OCI-LY3 (cell line): ENCODE results near the gene TMCC1.

Experiments used
- H2AFZ ChIP-seq: fragments of 200-600, 300-600 bp; shearing (Covaris generic); 2 replicates; pipeline ENCODE4 v1.6.0; 2014; ENCODE audit warnings: antibody characterized with exemption, low read depth, low read length
- H3K27ac ChIP-seq: fragments of 200-600, 300-600 bp; sonication (generic); 2 replicates; pipeline ENCODE4 v1.5.1; 2014; ENCODE audit warnings: mild to moderate bottlenecking, low read length, moderate library complexity, mixed read lengths
- H3K27me3 ChIP-seq: fragments of 200-600, 300-600 bp; sonication (generic); 2 replicates; pipeline ENCODE4 v1.6.1; 2014; ENCODE audit warnings: low read depth, low read length, mixed read lengths
- H3K36me3 ChIP-seq: fragments of 200-600, 300-600 bp; sonication (generic); replicated peaks from 2 replicates; pipeline ENCODE3; 2014; ENCODE audit warnings: low read depth, low read length, mixed read lengths
- H3K4me1 ChIP-seq: fragments of 300-600, 200-600 bp; sonication (generic); 2 replicates; pipeline ENCODE4 v1.6.1; 2014; ENCODE audit warnings: low read length, mixed read lengths
- H3K4me2 ChIP-seq: fragments of 200-600, 300-600 bp; sonication (generic); 2 replicates; pipeline ENCODE4 v1.6.1; 2014; ENCODE audit warnings: low read length, mixed read lengths
- H3K4me3 ChIP-seq: fragments of 300-600, 200-600 bp; sonication (generic); 2 replicates; pipeline ENCODE4 v1.5.1; 2014; ENCODE audit warnings: antibody characterized with exemption, mild to moderate bottlenecking, low read length, moderate library complexity
- H3K79me2 ChIP-seq: fragments of 300-600, 200-600 bp; shearing (Covaris generic); 2 replicates; pipeline ENCODE4 v1.6.1; 2014; ENCODE audit warnings: mild to moderate bottlenecking, low read length, mixed read lengths
- H3K9ac ChIP-seq: fragments of 300-600, 200-600 bp; shearing (Covaris generic); 2 replicates; pipeline ENCODE4 v1.6.0; 2014; ENCODE audit warnings: mild to moderate bottlenecking, low read length, moderate library complexity
- H3K9me3 ChIP-seq: fragments of 200-600, 300-600 bp; shearing (Covaris generic); 2 replicates; pipeline ENCODE4 v1.6.1; 2014; ENCODE audit warnings: low read length, mixed read lengths; ENCODE audit not compliant: insufficient read depth
- H4K20me1 ChIP-seq: fragments of 200-600, 300-600 bp; sonication (generic); 2 replicates; pipeline ENCODE4 v1.6.1; 2016; ENCODE audit warnings: low read length, mixed read lengths; ENCODE audit not compliant: insufficient read depth
- CTCF ChIP-seq: fragments of 200-600, 300-600 bp; sonication (generic); IDR thresholded peaks from 2 replicates; pipeline ENCODE4 v1.5.1; 2014; ENCODE audit warnings: antibody characterized with exemption, low read length, low read depth
- EZH2phosphoT487 ChIP-seq: fragments of 200-600 bp; shearing (Covaris generic); IDR thresholded peaks from 2 replicates; pipeline ENCODE4 v1.6.1; 2018; ENCODE audit warnings: antibody characterized with exemption, mixed run types, low read depth

TMCC1 gene

DNA sequence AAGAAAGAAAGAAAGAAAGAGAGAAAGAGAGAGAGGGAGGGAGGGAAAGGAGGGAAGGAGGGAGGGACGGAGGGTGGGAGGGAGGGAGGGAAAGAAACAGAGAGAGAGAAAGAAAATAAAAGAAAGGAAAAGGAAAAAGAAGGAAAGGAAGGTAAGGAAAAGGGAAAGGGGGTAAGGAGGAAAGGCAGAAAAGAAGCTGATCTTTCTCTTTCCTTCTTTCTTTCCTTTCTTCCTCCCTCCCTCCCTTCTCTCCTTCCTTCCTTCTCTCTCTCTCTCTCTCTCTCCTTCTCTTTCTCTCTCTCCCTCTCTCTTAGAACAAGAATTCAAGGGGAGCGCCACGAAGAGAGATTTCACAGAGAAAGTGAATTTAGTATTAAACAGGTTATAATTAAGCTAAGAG lies 25.8 kb upstream of the TMCC1 start:
- Histone ChIP-seq H4K20me1 (no peaks in the 10 kb centered on the region), H3K36me3 (no peaks in the 10 kb centered on the region), H2AFZ (no peak overlapping the region), H3K9ac (no peak overlapping the region), H3K9me3 (peaks cover 19% of the 10 kb centered on the region), H3K27me3 (no peaks in the 10 kb centered on the region), H3K4me1 (no peaks in the 10 kb centered on the region), H3K4me3 (no peak overlapping the region), H3K27ac (no peak overlapping the region), H3K79me2 (no peaks in the 10 kb centered on the region), H3K4me2 (no peak overlapping the region)
- TF ChIP-seq CTCF (no peak), EZH2phosphoT487 (no peak)

DNA sequence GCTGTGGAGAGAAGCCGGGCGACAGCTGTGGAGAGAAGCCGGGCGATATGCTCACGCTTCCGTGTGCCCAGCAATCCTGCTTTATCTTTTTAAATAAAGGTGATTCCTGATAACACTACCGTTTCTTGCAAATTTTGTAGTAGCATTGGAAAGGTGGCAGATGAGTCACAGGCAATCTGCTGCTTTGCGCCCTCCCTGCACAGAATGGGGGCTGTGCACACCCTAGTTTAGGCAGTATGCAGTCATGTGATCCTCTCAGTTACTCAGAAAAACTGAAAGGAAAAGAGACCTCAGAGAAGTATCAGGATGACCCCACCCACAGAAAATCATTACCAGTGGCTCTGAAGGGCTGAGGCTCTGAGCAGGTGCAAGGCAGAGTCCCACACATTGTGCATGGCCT lies 24.9 kb upstream of the TMCC1 start:
- Histone ChIP-seq H4K20me1 (no peaks in the 10 kb centered on the region), H3K4me1 (no peaks in the 10 kb centered on the region)
- TF ChIP-seq EZH2phosphoT487 (no peak), CTCF (no peak)

DNA sequence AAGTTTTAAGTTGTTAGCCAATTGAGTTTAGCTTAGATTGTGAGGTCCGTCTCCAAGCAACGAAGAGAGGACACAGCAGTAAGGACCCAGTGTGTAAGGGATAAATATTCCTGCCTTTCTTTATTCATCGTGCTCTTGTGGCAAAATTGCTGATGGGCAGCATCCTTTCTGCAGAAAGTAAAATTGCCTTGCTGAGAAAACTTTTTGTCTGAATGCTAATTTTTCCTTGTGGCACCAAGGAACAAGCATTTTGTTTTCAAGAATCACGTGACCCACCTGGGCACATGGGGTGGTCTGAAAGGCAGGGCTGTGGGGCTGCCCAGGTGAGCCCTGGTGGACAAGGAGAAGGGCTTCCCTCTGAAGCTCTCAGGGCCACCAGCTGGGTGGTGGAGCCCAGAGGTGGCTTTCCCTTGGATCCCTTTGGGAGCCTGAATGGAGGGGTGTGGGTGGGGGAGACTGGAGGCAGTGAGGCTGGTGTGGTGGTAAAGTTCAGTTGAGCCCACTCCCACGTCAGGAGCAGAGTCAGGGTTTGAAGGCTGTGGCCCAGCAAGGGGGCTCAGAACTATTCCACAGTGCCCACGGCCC lies 24.0 kb upstream of the TMCC1 start:
- H3K36me3 ChIP-seq: no peaks in the 10 kb centered on the region
- H3K4me3 ChIP-seq: no peak overlapping the region
- no peak overlapping the region for H3K27ac ChIP-seq
- no peaks in the 10 kb centered on the region for H3K79me2 ChIP-seq
- H3K9ac ChIP-seq: no peak overlapping the region
- no peak overlapping the region for H3K4me2 ChIP-seq
- no peak overlapping the region for H2AFZ ChIP-seq
- TF ChIP-seq EZH2phosphoT487 (no peak), CTCF (no peak)
- no peaks in the 10 kb centered on the region for H3K27me3 ChIP-seq
- no peaks in the 10 kb centered on the region for H3K4me1 ChIP-seq
- peaks cover 19% of the 10 kb centered on the region for H3K9me3 ChIP-seq
- H4K20me1 ChIP-seq: no peaks in the 10 kb centered on the region

More for the DNA sequence above, 24.9 kb upstream of the TMCC1 start:
- H3K9me3 ChIP-seq: peaks cover 19% of the 10 kb centered on the region
- H3K27me3 ChIP-seq: no peaks in the 10 kb centered on the region
- H3K27ac ChIP-seq: no peak overlapping the region
- no peak overlapping the region for H2AFZ ChIP-seq
- no peaks in the 10 kb centered on the region for H3K36me3 ChIP-seq
- H3K4me2 ChIP-seq: no peak overlapping the region
- no peak overlapping the region for H3K9ac ChIP-seq
- no peak overlapping the region for H3K4me3 ChIP-seq
- H3K79me2 ChIP-seq: no peaks in the 10 kb centered on the region

- Histone ChIP-seq H3K79me2 (no peaks in the 10 kb centered on the region), H4K20me1 (no peaks in the 10 kb centered on the region), H3K4me1 (no peaks in the 10 kb centered on the region), H3K4me3 (no peak overlapping the region), H3K27ac (no peak overlapping the region), H3K27me3 (no peaks in the 10 kb centered on the region), H3K4me2 (no peak overlapping the region), H3K36me3 (peaks cover 2% of the 10 kb centered on the region), H2AFZ (no peak overlapping the region), H3K9me3 (peaks cover 19% of the 10 kb centered on the region), H3K9ac (no peak overlapping the region)
- TF ChIP-seq CTCF: no peak
- no peak for TF ChIP-seq EZH2phosphoT487
These were observed 20.1 kb upstream of the TMCC1 start for GRCh38 chr3:129913618-129914017.
